Stimulated activated CD4-positive, alpha-beta T cell treated with anti-CD3 and anti-CD28 coated beads, Interleukin-12 subunit alpha, Interleukin-12 subunit beta, amount 100 ng/mL, for 4 hours (primary cell): Measurements from ENCODE around the gene CDH13.
"Not testable (repeated sequence)": the region's sequence is repeated elsewhere in the genome, so short reads cannot be mapped to it uniquely, and the experiment has no call there.

ENCODE experiments used
- DNase-seq: peaks from one replicate; pipeline ENCODE4 v3.0.0-alpha.2; 2020

Gene CDH13

GRCh38 chr16:82899731-82900450, 273.1 kb downstream of the CDH13 start:
- DNase-seq, result no peak

DNA sequence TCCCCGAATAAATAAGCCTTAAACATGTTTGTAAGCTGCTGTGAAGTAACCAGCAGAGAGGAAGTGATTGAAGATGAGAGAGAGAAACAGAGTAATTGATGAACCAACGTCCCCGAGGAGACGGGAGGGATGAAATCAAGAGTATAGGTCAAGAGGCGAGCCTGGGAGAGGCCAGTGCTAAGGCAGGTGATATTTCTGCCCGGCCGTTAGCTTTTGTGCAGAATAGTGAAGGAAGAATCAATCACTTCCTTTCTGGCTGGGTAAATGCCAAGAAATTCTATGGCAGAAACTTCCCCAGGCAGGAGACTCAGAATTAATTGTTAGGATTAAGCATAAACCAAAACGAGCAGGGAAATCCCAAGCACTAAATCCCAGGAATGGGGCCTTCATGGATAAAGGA, 273.8 kb downstream of the CDH13 start:
- DNase-seq, result no peak

- no peak for DNase-seq
Measured at GRCh38 chr16:82911925-82912324, 285.2 kb downstream of the CDH13 start.

DNA sequence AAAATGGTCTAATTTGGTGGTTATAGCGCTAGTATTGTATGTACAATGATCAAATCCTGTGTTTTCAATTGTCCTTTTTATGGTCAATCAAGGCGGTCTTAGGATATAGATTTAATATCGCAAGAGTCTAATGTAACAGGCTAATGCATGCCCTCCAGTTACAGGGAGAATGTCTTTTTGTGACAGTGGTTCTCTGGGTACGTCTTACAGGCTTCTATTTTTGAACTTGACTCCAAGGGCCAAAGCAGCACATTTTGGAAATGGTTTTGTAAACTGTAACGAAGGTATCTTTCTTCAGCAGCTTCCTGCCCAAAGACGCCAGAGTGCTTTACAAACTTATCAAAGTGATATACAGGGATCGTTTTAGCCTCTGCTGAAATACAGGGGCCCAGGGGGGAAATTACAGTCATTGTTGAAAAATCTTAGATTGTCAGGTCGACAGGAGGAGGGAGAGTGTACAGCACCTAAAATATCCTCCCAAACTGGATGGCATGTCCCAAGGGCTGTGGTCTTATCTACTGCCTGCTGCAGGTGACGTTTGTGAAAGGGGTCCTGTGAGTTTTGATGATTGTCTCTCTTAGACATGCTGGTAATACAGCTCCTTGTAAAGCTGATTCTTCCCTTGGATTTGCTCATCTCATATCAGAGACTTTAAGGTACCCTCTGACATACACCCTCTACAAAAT, 288.5 kb downstream of the CDH13 start:
- no peak for DNase-seq

GRCh38 chr16:82917886-82918595, 291.3 kb downstream of the CDH13 start:
- DNase-seq, result no peak

GRCh38 chr16:82924075-82924854, 297.5 kb downstream of the CDH13 start:
- DNase-seq, result no peak

- DNase-seq, result no peak
Measured at GRCh38 chr16:82926500-82926899, 299.7 kb downstream of the CDH13 start.

DNA sequence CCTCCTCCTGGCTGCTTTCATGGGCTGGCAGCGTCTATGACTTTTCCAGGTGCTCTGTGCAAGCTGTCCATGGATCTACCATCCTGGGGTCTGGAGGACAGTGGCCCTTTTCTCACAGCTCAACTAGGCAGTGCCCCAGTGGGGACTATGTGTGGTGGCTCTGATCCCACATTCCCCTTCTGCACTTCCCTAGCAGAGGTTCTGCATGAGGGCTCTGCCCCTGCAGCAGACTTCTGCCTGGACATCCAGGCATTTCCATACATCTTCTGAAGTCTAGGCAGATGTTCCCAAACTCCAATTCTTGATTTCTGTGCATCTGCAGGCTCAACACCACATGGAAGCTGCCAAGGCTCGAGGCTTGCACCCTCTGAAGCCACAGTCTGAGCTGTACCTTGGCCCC, 307.2 kb downstream of the CDH13 start:
- not testable (repeated sequence) for DNase-seq

DNA sequence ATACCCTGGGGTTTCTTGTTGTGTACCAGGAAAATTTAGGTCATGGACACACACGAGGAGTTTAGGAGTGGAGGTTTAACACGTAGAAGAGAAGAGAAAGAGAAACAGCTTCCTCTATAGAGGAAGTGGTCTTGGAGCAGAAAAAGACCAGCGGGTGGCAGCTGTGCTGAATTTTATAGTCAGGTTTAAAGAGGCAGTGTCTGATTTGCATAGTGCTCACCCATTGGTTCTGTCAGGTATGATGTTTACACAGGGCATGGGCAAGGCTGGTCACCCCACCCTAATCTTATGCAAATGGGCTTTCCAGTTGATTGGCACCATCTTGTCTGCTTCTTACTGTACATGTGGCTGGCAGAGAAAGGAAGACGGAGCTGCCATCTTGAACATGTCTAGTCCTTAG, 309.0 kb downstream of the CDH13 start:
- DNase-seq, result no peak

- DNase-seq, result no peak
Measured at GRCh38 chr16:82936941-82937551, 310.3 kb downstream of the CDH13 start.

- DNase-seq, result no peak
Measured at GRCh38 chr16:82937926-82938520, 311.3 kb downstream of the CDH13 start.

GRCh38 chr16:82943371-82943770, 316.6 kb downstream of the CDH13 start:
- no peak for DNase-seq

GRCh38 chr16:82945420-82946101, 318.8 kb downstream of the CDH13 start:
- DNase-seq, result no peak

DNA sequence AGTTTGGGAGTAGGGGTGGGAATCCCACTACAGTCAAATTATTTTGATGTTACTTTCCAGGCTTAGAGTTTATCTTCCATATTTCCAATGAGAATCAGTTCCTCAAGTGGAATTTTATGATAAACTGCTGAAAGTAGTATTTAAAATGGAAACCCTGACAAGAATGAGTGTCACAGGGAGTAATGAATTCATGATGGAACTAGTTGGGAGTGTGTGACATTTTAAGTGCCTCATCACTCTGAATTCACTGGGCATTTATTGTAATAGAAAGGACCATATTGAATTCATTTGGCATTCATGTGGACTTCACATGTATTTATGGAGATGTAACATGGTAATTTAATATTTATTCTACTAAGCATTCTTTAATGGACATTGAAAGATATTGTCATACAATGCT, 320.9 kb downstream of the CDH13 start:
- DNase-seq, result no peak

DNA sequence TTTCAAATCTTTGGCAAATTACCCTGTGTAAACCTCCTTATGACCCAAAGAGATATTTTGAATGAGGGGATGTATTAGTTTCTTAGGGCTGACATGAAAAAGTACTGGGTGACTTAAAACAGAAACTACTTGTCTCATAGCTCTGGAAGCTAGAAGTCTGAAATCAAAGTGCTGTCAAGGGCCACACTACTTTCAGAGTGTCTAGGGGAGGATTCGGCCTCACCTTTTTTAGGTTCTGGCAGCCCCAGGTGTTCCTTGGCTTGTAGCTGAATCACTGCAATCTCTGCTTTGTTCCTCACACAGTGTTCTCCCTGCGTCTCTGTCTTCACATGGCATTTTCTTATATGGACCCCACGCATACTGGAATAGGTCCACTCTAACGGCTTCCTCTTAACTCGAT, 322.2 kb downstream of the CDH13 start:
- DNase-seq, result no peak

GRCh38 chr16:82953517-82953916, 326.7 kb downstream of the CDH13 start:
- no peak for DNase-seq

GRCh38 chr16:82954224-82954929, 327.6 kb downstream of the CDH13 start:
- no peak for DNase-seq

DNA sequence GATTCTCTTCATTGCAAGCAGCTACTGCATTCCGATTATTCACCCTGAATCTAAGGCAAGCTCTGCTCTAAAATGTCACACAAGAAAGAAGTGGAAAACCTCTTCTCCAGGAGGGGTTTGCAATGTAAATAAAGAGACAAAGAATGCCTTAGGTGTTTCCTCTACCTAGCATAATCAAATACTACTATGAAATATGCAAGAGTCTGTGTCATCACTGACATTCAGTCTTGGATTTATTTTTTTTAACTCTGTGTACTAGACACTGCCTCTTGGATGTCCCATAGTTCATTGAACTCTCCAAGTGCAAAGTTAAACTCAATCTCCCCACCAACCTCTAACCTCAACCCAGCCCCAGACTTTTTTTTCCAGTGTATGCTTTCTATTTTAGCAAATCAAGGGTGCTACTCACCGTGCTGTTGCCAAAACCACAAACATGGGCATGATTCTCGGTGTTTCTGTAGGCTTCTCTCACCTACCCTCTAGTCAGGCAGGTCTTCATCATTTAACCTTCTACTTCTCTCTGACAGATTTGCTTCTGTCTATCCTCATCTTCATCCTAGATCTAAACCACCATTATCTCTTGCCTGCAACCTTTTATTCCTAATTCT, 329.1 kb downstream of the CDH13 start:
- no peak for DNase-seq

DNA sequence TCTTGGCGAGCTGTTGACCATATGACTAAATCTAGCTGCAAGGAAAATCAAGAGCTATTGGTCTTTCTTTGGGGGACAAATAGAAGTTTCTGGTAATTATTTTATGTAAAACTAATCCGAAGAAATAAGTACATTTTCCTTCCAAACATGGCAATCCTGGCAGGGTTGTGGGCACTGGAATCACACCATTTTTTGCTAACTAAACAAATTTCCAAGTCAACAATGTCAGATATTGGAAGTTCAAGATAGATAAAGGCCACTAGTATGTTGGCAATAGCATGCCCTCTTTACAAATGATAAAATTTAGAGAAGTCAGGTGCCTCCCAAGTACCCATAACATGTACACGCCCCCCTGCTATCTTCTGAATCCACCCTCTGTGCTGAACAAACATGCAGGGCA, 330.4 kb downstream of the CDH13 start:
- DNase-seq, result no peak

DNA sequence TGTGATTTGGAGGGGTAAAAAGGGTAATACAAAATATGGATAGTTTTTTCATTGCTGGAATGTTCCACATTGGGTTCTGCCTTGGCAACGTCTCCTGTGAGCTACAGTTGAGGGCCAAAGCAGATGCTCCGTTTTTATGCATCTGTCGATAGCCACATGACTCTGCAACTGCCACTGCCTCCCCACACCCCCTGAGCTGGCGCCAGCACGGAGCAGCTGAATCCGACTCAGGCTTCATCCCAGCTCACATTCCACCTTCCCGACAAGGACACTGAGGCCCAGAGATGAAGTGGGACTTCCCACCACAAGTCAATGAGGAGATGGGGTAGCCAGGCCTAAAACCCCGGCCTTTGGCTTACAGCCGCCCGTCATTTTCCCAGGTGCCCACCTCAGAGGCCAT, 334.1 kb downstream of the CDH13 start:
- DNase-seq, result no peak

DNA sequence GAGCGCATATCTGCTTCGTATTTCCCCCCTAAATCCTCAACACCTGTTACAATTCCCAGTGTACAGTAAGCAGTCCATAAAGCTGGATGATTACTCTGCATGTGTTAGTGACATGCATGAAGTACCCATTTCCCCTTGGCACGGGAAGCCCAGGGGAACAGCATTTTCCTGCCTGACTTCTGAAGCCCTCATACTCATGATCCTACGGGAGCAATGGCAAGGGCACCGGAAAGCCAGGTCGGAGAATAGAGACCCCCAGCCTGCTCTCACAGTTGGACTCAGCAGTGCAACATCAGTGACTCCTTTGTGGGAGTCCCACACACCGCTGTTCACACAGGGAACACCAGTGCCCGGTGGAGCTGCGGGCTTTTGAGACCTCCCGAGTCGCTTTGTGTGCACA, 336.9 kb downstream of the CDH13 start:
- DNase-seq, result no peak
